SK-N-MC (cell line): ENCODE measurements around the gene ALDH16A1.

Experiments
- DNase-seq: peaks from one replicate; pipeline ENCODE4 v3.0.0-alpha.2; 2011; ENCODE audit warnings: low read depth, low spot score
- H3K27ac ChIP-seq: fragments of 200-600 bp; sonication (generic); 2 replicates; pipeline ENCODE4 v1.5.1; 2016; ENCODE audit warnings: mixed run types
- H3K36me3 ChIP-seq: fragments of 200-600 bp; sonication (generic); 2 replicates; pipeline ENCODE4 v1.6.1; 2017; ENCODE audit warnings: antibody characterized with exemption, low read length, mixed read lengths; ENCODE audit not compliant: insufficient read depth
- H3K4me3 ChIP-seq: fragments of 200-600 bp; sonication (generic); 2 replicates; pipeline ENCODE4 v1.5.1; 2016
- H3K9ac ChIP-seq: fragments of 200-600 bp; sonication (generic); 2 replicates; pipeline ENCODE4 v1.8.0; 2017; ENCODE audit warnings: mixed run types, mixed read lengths; ENCODE audit not compliant: insufficient read length
- H3K9me3 ChIP-seq: fragments of 200-600 bp; sonication (generic); 2 replicates; pipeline ENCODE4 v1.6.1; 2017; ENCODE audit warnings: low read depth, mild to moderate bottlenecking, antibody characterized with exemption, low read length, moderate library complexity, mixed read lengths
- EZH2 ChIP-seq: fragments of 200-600 bp; sonication (generic); IDR thresholded peaks from one replicate; pipeline ENCODE4 v1.6.1; 2017; ENCODE audit warnings: antibody characterized with exemption
- FOXP2 ChIP-seq: optimal IDR thresholded peaks from 2 replicates; pipeline ENCODE3; 2011; ENCODE audit warnings: mild to moderate bottlenecking, moderate library complexity; ENCODE audit not compliant: insufficient read depth; ENCODE audit errors: extremely low read length, control extremely low read depth
- POLR2AphosphoS5 ChIP-seq: IDR thresholded peaks from 2 replicates; pipeline ENCODE4 v1.6.1; 2012; ENCODE audit warnings: mild to moderate bottlenecking, low read depth, low read length, borderline replicate concordance

ALDH16A1 gene

DNA sequence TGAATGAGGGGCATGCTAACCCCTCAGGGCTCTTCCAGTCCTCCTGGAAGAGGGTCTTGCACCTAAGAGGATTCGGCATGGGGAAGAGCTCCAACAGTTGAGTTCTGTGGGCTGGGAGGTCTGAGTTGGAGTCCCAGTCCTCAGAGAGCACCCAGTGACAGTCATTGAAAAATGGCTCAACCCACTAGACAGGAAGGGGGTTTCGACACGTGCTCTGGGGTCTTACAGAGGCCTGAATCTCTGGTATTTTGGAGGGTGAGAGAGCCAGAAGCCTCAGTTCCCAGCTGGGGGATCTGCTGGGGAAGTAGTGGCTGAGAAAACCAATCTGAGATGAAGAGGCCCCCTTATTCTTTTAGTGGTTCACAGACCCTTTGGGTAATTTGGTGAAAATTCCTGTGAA is 38.8 kb upstream of the ALDH16A1 start:
- DNase-seq, result no peak
- H3K27ac ChIP-seq, result peak overlapping the region; percentile 98
- no peak overlapping the region for H3K4me3 ChIP-seq
- no peaks in the 10 kb centered on the region for H3K9me3 ChIP-seq
- H3K9ac ChIP-seq, result peak overlapping the region; percentile 14
- TF ChIP-seq FOXP2 (no peak), EZH2 (no peak), POLR2AphosphoS5 (no peak)
- no peaks in the 10 kb centered on the region for H3K36me3 ChIP-seq

DNA sequence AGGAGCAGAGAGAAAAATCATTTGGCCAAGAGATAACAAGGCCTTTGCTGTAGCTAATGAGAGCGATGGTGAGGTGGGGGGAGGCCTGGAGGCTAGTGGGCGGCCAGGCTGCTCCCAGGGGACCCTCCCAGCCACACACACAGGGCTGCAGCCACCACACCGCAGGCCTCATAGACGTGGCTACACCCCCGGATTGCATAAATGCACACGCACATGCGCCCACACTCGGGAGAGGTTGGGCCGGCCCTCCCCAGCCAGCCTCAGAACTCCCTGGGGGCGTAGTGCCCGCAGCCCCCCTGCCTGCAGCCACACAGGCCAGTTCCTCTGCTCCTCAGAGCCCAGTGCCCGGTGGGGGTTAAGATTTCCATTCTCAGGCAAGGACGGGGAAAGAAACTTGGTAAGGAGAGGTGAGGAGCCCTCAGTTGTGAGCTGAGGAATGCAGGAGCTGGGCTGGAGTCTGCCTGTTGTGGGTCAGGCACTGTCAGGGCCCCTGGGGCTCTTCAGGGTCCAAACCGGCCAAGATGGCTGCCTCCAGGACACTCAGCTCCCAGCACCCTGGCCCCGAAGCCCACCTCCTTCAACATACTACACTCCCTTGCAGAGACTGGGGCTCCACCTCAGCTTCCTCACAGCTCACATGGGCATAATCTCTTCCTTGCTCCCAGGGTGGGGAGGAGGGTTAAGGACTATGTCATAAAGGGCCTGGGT is 37.8 kb upstream of the ALDH16A1 start:
- H3K9ac ChIP-seq, result no peak overlapping the region
- no peak overlapping the region for H3K4me3 ChIP-seq
- H3K9me3 ChIP-seq, result no peaks in the 10 kb centered on the region
- DNase-seq, result no peak
- peak overlapping the region; percentile 73 for H3K27ac ChIP-seq
- H3K36me3 ChIP-seq, result no peaks in the 10 kb centered on the region
- TF ChIP-seq FOXP2 (no peak), EZH2 (no peak), POLR2AphosphoS5 (no peak)

DNA sequence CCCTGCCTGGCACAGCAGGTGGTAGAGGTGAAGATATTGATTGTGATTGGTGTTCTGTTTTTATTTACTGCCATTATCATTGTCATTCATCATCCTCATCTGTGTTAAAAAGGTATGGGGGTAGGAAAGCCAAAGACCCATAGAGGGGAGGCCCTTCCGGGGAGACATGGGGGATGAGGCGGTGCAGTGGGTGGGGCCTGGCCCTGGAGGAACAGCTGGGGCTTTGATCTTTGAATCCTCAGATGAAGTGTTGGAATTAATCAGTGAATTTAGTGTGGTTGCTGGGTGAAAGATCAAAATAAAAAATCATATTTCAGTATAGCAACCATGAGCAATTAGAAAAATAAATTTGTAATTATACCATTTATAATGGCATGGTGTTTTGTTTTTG is 37.2 kb upstream of the ALDH16A1 start:
- Histone ChIP-seq H3K36me3 (no peaks in the 10 kb centered on the region), H3K9ac (no peak overlapping the region), H3K27ac (0 out of 2 replicates have a peak overlapping the region, but pooled peaks have one; percentile 73), H3K4me3 (no peak overlapping the region), H3K9me3 (no peaks in the 10 kb centered on the region)
- no peak for TF ChIP-seq FOXP2
- no peak for TF ChIP-seq EZH2
- no peak for TF ChIP-seq POLR2AphosphoS5
- no peak for DNase-seq

DNA sequence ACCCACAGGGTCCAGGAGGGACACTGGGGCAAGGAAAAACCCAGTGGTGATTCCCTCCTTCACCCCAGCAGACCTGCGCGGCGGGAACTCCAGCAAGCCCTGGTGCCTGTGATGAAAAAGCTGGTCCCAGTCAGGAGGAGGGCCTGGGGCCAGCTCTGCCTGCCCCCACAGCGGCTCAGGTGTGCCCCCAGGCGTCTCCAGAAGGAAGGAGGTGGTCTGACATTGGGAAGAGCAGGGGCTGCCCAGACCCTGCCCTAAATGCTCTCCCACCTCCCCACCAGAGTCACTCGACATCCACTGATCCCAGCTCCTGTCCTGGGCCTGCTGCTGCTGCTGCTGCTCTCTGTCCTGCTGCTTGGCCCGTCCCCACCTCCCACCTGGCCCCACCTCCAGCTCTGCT is 35.9 kb upstream of the ALDH16A1 start:
- Histone ChIP-seq H3K36me3 (no peaks in the 10 kb centered on the region), H3K4me3 (no peak overlapping the region), H3K9me3 (no peaks in the 10 kb centered on the region), H3K27ac (peak overlapping the region; percentile 40; the same call in 1 of the 2 replicates), H3K9ac (no peak overlapping the region)
- no peak for TF ChIP-seq EZH2
- TF ChIP-seq FOXP2, result no peak
- no peak for TF ChIP-seq POLR2AphosphoS5
- no peak for DNase-seq

DNA sequence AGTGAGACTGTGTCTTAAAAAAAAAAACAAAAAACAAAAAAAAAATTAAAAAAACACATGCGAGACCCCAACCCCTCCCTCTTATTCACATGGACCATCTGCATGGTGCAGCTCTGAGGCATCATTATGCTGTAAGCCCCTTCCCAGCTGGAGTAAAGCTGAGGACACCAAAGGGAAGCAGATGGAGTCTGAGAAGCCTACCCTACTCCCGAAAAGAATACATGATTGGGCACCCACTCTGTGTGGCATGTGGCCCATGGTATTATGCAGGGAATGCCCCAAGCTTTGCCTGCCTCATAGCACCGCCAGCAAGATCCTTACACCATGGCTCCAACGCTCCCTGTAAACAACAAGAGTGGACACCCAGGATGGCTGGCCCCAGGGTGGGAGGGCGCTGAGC is 34.5 kb upstream of the ALDH16A1 start:
- Histone ChIP-seq H3K9ac (no peak overlapping the region), H3K9me3 (no peaks in the 10 kb centered on the region), H3K36me3 (no peaks in the 10 kb centered on the region), H3K27ac (no peak overlapping the region), H3K4me3 (no peak overlapping the region)
- no peak for DNase-seq
- no peak for TF ChIP-seq FOXP2
- TF ChIP-seq EZH2, result no peak
- TF ChIP-seq POLR2AphosphoS5, result no peak; the same call in 1 of the 2 replicates

DNA sequence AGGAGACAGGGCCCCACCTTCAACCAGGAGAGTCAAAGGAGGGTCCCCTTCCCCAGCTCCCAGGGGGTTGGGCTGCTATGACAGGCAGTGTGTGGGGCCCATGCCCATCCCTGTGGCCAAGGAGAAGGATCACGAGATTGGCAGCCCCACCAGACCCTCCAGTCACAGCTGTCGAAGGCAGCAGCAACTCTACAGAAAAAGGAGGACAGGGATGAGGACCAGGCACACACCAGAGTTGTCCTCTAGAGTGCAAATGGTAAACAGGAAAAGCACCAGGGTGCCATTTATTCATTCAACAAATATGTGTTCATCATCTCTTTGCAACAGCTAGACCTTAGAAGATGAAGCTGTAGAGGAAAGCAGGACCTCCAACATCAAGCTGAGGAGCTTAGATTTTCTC is 33.9 kb upstream of the ALDH16A1 start:
- no peak for DNase-seq
- H3K36me3 ChIP-seq, result no peaks in the 10 kb centered on the region
- H3K9ac ChIP-seq, result no peak overlapping the region
- no peak overlapping the region for H3K4me3 ChIP-seq
- TF ChIP-seq FOXP2 (no peak), EZH2 (no peak), POLR2AphosphoS5 (no peak)
- no peaks in the 10 kb centered on the region for H3K9me3 ChIP-seq
- H3K27ac ChIP-seq, result no peak overlapping the region

DNA sequence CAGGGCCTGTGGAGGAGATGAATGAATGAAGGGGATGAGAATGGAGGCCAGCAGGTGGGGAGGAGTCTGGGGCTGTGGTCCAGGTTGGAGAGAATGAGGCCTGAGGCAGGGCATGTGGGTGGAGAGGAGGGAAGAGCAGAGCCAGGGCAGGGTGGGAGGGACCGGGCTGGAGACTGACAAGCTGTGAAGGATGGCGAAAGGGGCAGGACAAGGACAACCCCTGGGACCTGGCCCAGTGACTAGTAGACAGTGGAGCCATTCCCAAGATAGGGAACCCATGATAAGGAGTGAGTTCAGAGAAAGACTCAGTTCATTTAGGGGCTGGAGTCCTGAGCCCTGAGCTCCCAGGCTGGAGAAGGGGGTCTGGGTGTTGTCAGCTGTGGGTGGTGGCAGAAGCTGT is 32.8 kb upstream of the ALDH16A1 start:
- H3K4me3 ChIP-seq, result no peak overlapping the region
- no peak overlapping the region for H3K9ac ChIP-seq
- H3K27ac ChIP-seq, result no peak overlapping the region
- no peaks in the 10 kb centered on the region for H3K9me3 ChIP-seq
- DNase-seq, result no peak
- H3K36me3 ChIP-seq, result no peaks in the 10 kb centered on the region
- TF ChIP-seq POLR2AphosphoS5, result no peak
- no peak for TF ChIP-seq FOXP2
- no peak for TF ChIP-seq EZH2

DNA sequence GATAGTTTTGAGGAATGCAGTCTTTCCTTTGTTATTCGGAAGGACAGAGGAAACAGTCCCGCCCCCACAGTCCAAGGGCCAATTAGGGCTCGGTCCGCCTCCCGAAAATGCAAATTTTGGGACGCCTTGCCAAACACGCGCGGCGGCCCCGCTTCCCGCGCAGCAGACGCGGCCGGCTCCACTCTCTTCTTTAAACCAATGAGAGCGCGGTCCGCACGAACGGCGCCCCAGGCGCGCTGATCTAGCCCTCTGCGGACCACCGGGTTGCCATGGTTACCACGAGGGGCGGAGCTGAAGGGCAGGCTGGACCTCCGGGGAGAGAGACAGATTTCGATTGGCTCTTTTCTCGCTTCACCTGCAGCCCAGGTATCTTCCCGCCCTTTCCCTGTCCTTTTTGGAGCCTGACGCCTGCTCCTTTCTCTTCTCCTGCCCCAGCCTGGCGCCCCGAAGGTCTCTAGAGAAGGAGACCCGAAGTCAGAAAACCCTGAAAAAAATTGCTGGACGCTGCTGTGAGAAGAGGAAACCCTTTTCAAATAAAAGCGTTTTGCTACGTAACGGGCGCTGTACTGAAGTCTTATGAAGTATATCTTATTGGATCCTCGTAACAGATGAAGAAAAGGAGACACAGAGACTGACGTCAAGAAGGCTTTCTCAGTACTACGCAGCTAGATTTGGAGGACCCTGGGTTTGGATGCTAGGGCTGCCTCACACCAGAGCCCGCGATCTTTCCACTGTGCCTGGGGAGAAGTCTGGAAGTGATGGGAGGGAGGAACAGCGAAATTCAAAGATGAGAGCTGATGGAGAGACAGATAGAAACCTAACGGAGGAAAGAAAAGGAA is 31.8 kb upstream of the ALDH16A1 start:
- Histone ChIP-seq H3K9me3 (no peaks in the 10 kb centered on the region), H3K36me3 (no peaks in the 10 kb centered on the region), H3K27ac (no peak overlapping the region), H3K4me3 (peak overlapping the region; percentile 36; the same call in 1 of the 2 replicates), H3K9ac (no peak overlapping the region)
- DNase-seq, result peak; percentile 35
- TF ChIP-seq POLR2AphosphoS5, result no peak
- TF ChIP-seq EZH2, result no peak
- no peak for TF ChIP-seq FOXP2
